HG03354 (cell line): ENCODE results near the gene CHSY1.

Experiments used
- ATAC-seq: cut with Tn5 transposase; IDR thresholded peaks from one replicate; pipeline ENCODE4 v1.9.1; 2021; ENCODE audit warnings: mild to moderate bottlenecking; ENCODE audit not compliant: unreplicated experiment, poor library complexity, severe bottlenecking

Gene CHSY1

GRCh38 chr15:101143321-101143720, 108.5 kb downstream of the CHSY1 start:
- no peak for ATAC-seq

DNA sequence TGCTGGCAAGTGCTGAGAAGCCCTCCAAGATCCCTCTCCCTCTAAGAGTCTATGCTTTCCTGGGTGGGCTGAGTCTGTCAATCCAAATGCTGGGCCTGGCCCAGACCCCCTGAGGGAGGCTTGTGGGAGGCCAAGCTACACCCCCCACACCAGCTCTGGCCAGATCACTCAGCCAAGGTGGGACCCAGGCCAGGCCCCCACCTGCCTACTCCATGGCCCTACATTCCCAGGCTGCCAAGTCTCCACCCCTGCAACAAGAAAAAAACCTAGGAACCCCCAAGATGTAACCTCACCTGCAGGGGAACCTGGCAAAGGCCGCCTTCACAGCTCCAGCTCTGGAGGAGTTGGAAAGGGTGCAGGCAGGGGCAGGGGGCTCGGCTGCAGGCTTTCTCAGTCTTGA, 109.1 kb downstream of the CHSY1 start:
- ATAC-seq: no peak

GRCh38 chr15:101141926-101142527, 109.8 kb downstream of the CHSY1 start:
- no peak for ATAC-seq

DNA sequence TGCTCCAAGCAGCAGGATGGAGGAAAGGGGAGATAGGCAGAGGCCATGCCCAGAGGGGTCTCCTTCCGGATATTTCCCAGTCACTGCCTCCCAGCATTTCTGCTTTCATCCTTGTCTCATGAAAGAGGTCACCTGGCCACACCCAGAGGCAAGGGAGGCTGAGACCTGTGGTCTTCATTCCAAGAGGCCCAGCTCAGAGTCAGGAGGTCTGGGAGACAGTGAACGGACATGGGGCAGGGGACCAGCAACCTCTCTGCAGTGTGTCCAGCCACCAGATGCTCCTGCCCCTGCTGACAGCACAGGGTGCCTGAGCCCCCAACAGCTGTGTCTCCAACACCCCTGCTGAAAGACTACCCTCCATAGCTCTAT, 111.2 kb downstream of the CHSY1 start:
- ATAC-seq: no peak

GRCh38 chr15:101139986-101140696, 111.7 kb downstream of the CHSY1 start:
- no peak for ATAC-seq

GRCh38 chr15:101138913-101139880, 112.7 kb downstream of the CHSY1 start:
- ATAC-seq: peak; percentile 65

DNA sequence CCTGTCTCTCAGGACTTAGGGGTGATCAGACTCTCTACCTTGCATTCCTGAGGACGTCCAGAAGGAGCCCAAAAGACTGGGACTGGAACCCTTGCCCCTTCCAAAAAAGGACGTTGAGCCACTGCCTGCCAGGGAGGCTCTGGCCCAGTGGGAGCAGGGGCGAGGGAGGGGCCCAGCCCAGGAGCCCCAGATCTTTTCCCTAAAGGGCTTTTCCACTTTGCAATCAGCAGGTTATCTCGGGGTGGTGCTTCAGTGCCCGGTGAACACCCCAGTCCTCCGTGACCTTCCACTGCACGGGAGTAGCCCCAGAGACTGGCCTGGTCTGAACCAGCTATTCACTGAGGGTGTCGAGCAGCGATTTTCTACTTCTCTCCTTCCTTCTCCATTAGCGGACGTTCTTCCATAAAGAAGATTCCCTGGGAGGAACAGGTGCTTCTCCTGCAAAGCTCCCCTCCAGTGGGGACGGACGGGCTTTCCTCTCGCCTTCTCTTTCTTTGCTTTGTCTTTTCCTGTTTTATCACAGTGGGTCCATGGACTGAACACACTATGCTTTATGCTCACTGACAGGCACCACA, 113.7 kb downstream of the CHSY1 start:
- no peak for ATAC-seq

GRCh38 chr15:101137312-101137940, 114.4 kb downstream of the CHSY1 start:
- ATAC-seq: no peak

DNA sequence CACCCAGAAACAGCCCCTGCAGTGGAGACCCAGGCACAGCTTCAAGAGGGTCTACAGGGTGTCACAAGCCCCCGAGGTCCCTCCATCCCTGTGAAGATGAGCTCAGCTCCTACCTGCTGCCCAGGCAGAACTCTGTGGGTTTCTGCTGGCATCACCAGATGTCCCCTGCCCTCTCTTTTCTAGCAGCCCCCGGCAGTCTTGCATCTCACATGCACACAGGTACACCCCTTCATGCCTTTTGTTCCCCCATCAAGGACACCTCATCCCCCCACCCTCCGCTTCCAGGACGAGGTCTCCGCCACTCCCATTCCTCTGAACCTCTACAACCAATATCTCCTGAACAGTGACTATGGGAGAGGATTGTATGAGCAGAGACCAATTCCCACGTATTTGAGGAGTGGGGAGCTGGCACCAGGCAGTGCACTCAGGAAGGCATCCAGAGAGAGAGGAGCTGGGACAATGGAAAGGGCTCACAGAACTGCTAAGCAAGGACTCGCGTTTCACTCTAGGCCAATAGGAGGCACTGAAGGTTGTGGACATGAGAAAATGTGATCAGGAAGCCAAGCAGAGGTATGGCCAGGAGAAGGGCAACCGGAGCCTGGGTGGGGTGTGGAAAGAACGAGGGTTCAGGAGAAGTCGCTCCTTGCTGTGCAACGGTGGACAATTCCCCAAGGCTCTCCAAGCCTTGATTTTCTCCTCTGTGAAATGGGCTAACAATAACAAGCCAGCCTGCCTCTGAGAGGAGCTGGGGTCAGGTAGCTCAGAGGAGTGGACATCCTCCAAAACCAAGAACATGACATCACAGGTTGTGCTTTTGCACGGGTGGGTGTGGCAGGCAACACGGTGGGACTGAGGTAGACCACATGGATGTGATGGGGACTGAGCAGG, 115.2 kb downstream of the CHSY1 start:
- no peak for ATAC-seq

DNA sequence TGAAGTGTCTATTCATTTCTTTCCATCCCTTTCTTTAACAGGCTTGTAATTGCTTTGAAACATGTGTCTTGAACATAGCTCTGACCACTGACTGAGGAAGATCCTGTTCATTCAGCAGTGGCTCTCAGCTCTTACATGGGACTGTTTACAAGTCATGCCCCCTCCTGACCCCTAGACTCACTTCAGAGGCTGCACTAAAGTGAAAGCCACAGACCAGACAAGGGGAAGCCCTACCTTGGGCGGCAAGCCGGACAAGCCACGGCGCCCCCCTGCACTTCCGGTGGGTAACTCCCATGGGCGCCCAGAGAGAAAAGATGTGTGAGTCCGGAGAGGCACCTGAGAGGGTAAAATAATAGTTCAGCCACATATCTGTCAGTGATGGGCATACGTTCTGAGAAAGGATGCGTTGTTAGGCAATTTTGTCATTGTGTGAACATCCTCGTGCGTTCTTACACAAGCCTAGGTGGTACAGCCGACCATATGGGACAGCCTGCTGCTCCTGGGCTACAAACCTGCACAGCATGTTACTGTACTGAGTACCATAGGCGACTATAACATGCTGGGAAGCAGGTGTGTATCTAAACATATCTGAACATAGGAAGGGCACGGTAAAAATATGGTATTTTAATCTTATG, 116.2 kb downstream of the CHSY1 start:
- ATAC-seq: peak; percentile 60

DNA sequence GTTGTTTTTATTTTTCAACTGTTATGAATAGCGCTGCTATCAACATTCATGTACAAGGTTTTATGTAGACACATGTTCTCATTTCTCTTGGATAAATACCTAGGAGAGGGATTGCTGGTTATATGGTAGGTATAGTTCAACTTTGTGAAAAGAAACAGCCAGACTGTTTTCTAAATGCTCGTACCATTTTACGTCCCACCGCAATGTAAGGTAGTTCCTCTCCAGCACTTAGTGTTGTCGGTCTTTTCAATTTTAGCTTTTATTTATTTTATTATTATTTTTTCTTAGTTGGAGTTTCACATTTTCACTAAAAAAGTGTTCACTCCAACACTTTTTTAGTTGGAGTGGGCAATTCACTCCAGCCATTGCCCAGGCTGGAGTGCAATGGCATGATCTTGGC, 117.1 kb downstream of the CHSY1 start:
- ATAC-seq: no peak

GRCh38 chr15:101133751-101134261, 118.0 kb downstream of the CHSY1 start:
- no peak for ATAC-seq

- no peak for ATAC-seq
Measured at GRCh38 chr15:101133181-101133460, 118.7 kb downstream of the CHSY1 start.

DNA sequence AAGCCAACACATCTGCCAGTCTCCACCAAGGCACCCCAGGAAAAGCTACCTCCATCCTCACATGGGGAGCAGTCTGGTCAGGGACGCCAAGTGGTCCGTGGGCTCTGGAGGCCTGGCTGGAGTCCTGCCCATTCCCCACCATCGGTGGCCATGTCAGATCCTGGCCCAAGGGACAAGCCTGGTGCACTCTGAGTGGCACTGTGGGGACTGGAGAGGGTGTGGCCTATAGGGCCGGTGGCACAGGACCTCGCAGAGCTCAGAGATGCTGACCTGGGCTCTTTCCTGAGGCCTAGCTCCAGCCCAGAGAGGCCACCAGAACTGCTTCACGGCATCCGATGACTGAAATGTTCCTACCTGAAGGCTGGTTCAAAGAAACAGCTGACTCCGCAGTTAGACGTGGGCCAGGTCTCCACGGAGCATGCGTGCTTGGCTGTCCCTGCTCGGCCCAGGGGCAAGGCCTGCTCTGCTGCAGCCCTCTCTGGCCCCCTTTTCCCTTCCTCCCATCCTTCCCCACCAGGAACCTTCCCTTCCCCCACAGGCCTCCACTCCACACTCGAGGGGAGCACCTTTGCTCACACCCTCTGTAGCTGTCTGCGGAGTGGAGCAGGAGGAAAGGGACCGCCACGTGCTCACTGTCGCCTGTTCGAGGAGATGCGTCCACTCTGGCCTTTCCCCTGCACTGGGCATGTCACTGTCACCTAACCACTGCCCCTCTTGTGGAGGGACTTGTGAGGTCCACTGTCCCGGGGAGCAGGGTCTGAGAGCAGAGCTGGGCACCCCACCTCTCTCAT, 119.3 kb downstream of the CHSY1 start:
- no peak for ATAC-seq

- ATAC-seq: no peak
Measured at GRCh38 chr15:101131489-101132389, 120.1 kb downstream of the CHSY1 start.

DNA sequence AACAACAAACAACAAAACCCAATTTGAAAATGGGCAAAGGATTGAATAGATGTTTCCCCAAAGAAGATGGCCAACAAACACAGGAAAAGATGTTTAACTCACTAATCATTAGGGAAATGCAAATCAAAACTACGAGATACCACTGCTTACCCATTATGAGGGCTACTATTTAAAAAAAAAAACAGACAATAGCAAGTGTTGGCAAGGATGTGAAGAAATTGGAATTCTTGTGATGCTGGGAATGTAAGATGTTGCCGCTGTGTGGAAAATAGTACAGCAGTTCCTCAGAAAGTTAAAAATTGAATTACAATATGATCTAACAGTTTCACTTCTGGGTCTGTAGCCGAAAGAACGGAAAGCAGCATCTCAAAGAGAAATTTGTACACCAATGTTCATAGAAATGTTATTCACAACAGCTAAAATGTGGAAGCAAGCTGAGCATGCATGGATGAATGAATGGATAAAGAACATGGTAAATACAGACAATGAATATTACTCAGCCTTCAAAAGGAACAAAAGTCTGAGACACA, 121.9 kb downstream of the CHSY1 start:
- no peak for ATAC-seq
